ENCODE measurements around the gene ZFHX3.

GRCh38 chr16:73024571-73025105 lies 23.3 kb downstream of the ZFHX3 start:
- TF ChIP-seq CTCF (IDR thresholded peaks at IDR 0.05 in 8 of 11, conservative IDR thresholded peaks at IDR 0.05 in 3 of 11) (no peak), POLR2AphosphoS5 (IDR thresholded peaks at IDR 0.05) (no peak), POLR2A (IDR thresholded peaks at IDR 0.05) (no peak)
